ENCODE results near the gene ARMC9. TPM values are rescaled to one million over a fixed set of nuclear protein-coding genes. Genes with fewer than 3 reads are reported as not detected.

The ARMC9 gene
- total RNA-seq, 1 donor from 2014 or later: 19.3 TPM

GRCh38 chr2:231334981-231335380, 136.6 kb downstream of the ARMC9 start:
- Mint-ChIP-seq H3K4me1 (ENCODE audit: low read depth, unreplicated experiment) (peaks cover 6% of the 10 kb centered on the region), H3K27me3 (ENCODE audit: unreplicated experiment) (peaks cover 7% of the 10 kb centered on the region), H3K4me3 (ENCODE audit: unreplicated experiment) (no peak overlapping the region), H3K27ac (ENCODE audit: unreplicated experiment) (no peak overlapping the region), H3K9me3 (ENCODE audit: unreplicated experiment) (peaks cover 6% of the 10 kb centered on the region), H3K36me3 (ENCODE audit: unreplicated experiment) (peaks cover 7% of the 10 kb centered on the region)
- DNase-seq: no peak
- TF ChIP-seq CTCF (IDR thresholded peaks at IDR 0.05; ENCODE audit: partially characterized antibody, unreplicated experiment): no peak

- Mint-ChIP-seq H3K4me3 (ENCODE audit: unreplicated experiment) (no peak overlapping the region), H3K27ac (ENCODE audit: unreplicated experiment) (no peak overlapping the region)
These were observed 137.2 kb downstream of the ARMC9 start for GRCh38 chr2:231335591-231335990.

GRCh38 chr2:231336236-231336635, 137.8 kb downstream of the ARMC9 start:
- Mint-ChIP-seq H3K4me3 (ENCODE audit: unreplicated experiment) (no peak overlapping the region), H3K9me3 (ENCODE audit: unreplicated experiment) (peaks cover 6% of the 10 kb centered on the region), H3K27me3 (ENCODE audit: unreplicated experiment) (peaks cover 7% of the 10 kb centered on the region), H3K36me3 (ENCODE audit: unreplicated experiment) (peaks cover 7% of the 10 kb centered on the region), H3K27ac (ENCODE audit: unreplicated experiment) (no peak overlapping the region), H3K4me1 (ENCODE audit: low read depth, unreplicated experiment) (peaks cover 6% of the 10 kb centered on the region)
- no peak for TF ChIP-seq CTCF (IDR thresholded peaks at IDR 0.05; ENCODE audit: partially characterized antibody, unreplicated experiment)
- DNase-seq: no peak

More at GRCh38 chr2:231335591-231335990, 137.2 kb downstream of the ARMC9 start:
- no peak for TF ChIP-seq CTCF (IDR thresholded peaks at IDR 0.05; ENCODE audit: partially characterized antibody, unreplicated experiment)
- DNase-seq: no peak
- Mint-ChIP-seq H3K4me1 (ENCODE audit: low read depth, unreplicated experiment) (peaks cover 6% of the 10 kb centered on the region), H3K27me3 (ENCODE audit: unreplicated experiment) (peaks cover 7% of the 10 kb centered on the region), H3K36me3 (ENCODE audit: unreplicated experiment) (peaks cover 7% of the 10 kb centered on the region), H3K9me3 (ENCODE audit: unreplicated experiment) (peaks cover 6% of the 10 kb centered on the region)

GRCh38 chr2:231336700-231337099, 138.3 kb downstream of the ARMC9 start:
- no peak overlapping the region for H3K27ac Mint-ChIP-seq (ENCODE audit: unreplicated experiment)

More at GRCh38 chr2:231336700-231337099, 138.3 kb downstream of the ARMC9 start:
- no peak for DNase-seq
- Mint-ChIP-seq H3K4me3 (ENCODE audit: unreplicated experiment) (no peak overlapping the region), H3K36me3 (ENCODE audit: unreplicated experiment) (peaks cover 7% of the 10 kb centered on the region), H3K4me1 (ENCODE audit: low read depth, unreplicated experiment) (peaks cover 6% of the 10 kb centered on the region), H3K9me3 (ENCODE audit: unreplicated experiment) (peaks cover 6% of the 10 kb centered on the region), H3K27me3 (ENCODE audit: unreplicated experiment) (peaks cover 7% of the 10 kb centered on the region)
- no peak for TF ChIP-seq CTCF (IDR thresholded peaks at IDR 0.05; ENCODE audit: partially characterized antibody, unreplicated experiment)
